Rectal smooth muscle tissue (tissue), 1 donor: ENCODE data around the gene HACD2.

Experiments
- H3K27ac ChIP-seq: one replicate; pipeline ENCODE4 v1.7.0; 2013; ENCODE audit warnings: low read depth, low read length, inconsistent platforms
- H3K27me3 ChIP-seq: one replicate; pipeline ENCODE4 v1.7.0; 2013; ENCODE audit warnings: low read length; ENCODE audit not compliant: control insufficient read depth, insufficient read depth
- H3K36me3 ChIP-seq: one replicate; pipeline ENCODE4 v1.7.0; 2013; ENCODE audit warnings: low read length; ENCODE audit not compliant: control insufficient read depth, insufficient read depth
- H3K4me1 ChIP-seq: one replicate; pipeline ENCODE4 v1.7.0; 2013; ENCODE audit warnings: low read length; ENCODE audit not compliant: control insufficient read depth, insufficient read depth
- H3K4me3 ChIP-seq: one replicate; pipeline ENCODE4 v1.7.0; 2013; ENCODE audit warnings: low read length
- H3K9ac ChIP-seq: one replicate; pipeline ENCODE4 v1.7.0; 2013; ENCODE audit warnings: low read length

The HACD2 gene

GRCh38 chr3:123481722-123482457 lies 103.0 kb downstream of the HACD2 start:
- Histone ChIP-seq H3K27ac (no peak overlapping the region), H3K4me3 (no peak overlapping the region), H3K4me1 (no peaks in the 10 kb centered on the region), H3K36me3 (no peaks in the 10 kb centered on the region), H3K27me3 (no peaks in the 10 kb centered on the region), H3K9ac (no peak overlapping the region)

DNA sequence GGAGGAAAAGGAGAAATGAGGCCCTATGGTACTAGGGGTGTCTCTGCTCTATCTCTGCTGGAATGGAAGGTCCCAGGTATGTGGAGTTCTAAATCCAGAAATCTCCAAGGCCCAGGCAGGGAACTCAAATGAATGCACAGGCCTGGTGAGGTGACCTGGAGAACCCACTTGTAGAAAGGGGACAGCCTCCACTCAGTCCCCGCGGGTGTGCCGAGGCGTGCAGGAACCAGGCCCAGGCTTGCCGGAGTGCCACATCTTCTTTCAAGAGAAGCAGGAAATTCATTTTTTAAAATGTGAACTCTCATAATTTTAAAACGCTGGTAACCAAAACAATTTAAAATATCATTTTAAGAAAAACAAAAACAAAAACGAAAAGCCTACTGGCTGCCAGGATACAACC lies 103.8 kb downstream of the HACD2 start:
- H3K36me3 ChIP-seq = no peaks in the 10 kb centered on the region
- no peaks in the 10 kb centered on the region for H3K27me3 ChIP-seq
- H3K4me3 ChIP-seq = no peak overlapping the region
- no peak overlapping the region for H3K9ac ChIP-seq
- H3K27ac ChIP-seq = no peak overlapping the region
- H3K4me1 ChIP-seq = no peaks in the 10 kb centered on the region

DNA sequence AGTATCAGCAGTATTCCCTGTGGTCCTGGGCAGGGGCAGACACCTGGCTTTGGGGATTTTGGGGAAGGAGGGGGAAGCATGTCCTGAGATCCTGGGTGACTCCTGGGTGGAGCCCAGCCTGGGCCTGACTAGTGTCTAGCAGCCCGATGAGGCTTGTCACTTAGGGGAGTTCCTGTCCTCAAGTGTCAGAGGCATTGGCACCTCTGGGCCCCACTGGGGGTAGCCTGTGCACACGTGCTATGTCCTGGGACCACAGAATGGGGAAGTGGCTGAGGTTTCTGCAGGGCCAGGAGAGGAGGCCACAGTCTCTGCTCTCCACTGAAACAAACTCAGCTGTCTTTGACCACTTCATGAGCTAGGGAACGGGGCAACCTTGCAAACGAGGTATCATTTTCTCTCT lies 104.4 kb downstream of the HACD2 start:
- Histone ChIP-seq H3K27ac (no peak overlapping the region), H3K4me1 (no peaks in the 10 kb centered on the region), H3K4me3 (no peak overlapping the region), H3K9ac (no peak overlapping the region), H3K27me3 (no peaks in the 10 kb centered on the region), H3K36me3 (no peaks in the 10 kb centered on the region)

DNA sequence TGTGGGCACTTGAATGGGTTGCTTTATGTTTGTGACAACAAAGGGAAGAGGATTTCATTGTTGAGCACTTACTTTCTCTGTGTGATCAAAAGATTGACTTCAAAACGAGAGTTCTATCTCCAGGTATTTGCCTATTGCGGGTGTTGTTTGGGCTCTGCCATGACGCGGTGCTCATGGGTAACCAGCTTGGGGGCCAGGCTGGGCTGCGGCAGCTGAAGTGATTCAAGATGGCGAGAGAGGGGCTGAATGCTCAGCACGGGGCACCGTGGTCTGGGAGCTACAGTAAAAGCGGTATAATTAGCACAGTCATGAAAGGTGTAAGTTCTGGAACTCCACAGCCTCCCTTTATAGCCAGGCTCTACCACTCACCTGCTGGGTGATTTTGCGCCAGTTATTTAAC lies 105.0 kb downstream of the HACD2 start:
- Histone ChIP-seq H3K27me3 (no peaks in the 10 kb centered on the region), H3K4me3 (no peak overlapping the region), H3K9ac (no peak overlapping the region), H3K27ac (no peak overlapping the region), H3K4me1 (no peaks in the 10 kb centered on the region), H3K36me3 (no peaks in the 10 kb centered on the region)

DNA sequence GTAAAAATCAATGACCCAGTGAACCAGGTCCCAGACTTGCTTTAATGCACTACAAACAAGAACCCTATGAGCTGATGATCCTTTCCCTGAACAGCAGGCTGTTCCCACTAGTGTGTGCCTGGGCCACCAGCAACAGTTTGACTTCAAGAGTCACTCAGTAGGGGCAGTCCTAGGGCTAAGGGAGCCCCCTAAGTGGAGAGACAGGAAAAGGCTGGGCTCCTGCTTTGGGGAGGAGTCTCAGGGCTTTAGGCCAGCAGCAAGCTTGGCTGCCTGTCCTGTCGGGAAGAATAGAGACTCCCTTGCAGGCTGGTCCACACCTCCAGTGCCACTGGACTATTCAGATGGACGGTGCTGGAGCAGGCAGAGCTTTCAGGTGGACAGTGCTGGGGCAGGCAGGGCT lies 106.5 kb downstream of the HACD2 start:
- no peaks in the 10 kb centered on the region for H3K36me3 ChIP-seq
- no peaks in the 10 kb centered on the region for H3K27me3 ChIP-seq
- H3K4me3 ChIP-seq = no peak overlapping the region
- no peak overlapping the region for H3K27ac ChIP-seq
- no peaks in the 10 kb centered on the region for H3K4me1 ChIP-seq
- H3K9ac ChIP-seq = no peak overlapping the region

GRCh38 chr3:123476967-123477750 lies 107.7 kb downstream of the HACD2 start:
- H3K9ac ChIP-seq = no peak overlapping the region
- H3K4me1 ChIP-seq = no peaks in the 10 kb centered on the region
- no peaks in the 10 kb centered on the region for H3K36me3 ChIP-seq
- H3K4me3 ChIP-seq = no peak overlapping the region
- no peaks in the 10 kb centered on the region for H3K27me3 ChIP-seq
- H3K27ac ChIP-seq = no peak overlapping the region

DNA sequence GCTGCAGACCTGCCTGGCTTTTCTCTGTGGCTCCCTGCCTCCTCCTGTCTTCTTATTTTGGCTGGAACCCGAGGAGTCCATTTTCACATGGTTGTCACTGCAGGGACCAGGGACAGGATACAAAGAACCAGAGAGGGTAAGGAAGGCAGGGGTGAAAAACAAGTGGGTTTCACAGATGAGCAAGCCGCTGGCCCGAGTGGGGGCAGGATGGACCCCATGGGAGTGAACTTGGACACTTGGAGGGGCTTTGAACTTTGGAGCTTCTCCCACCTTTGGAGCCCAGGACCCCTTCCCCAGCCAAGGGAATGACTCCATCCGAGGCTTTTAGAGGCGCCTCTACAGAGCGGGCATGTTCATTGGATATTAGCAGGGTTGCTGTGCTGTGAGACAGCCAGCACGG lies 109.1 kb downstream of the HACD2 start:
- Histone ChIP-seq H3K36me3 (no peaks in the 10 kb centered on the region), H3K27me3 (no peaks in the 10 kb centered on the region), H3K27ac (no peak overlapping the region)

GRCh38 chr3:123471106-123471505 lies 113.7 kb downstream of the HACD2 start:
- no peaks in the 10 kb centered on the region for H3K27me3 ChIP-seq
- H3K9ac ChIP-seq = no peak overlapping the region
- H3K4me1 ChIP-seq = no peaks in the 10 kb centered on the region
- H3K36me3 ChIP-seq = no peaks in the 10 kb centered on the region
- H3K27ac ChIP-seq = no peak overlapping the region
- H3K4me3 ChIP-seq = no peak overlapping the region

More for the DNA sequence above, 109.1 kb downstream of the HACD2 start:
- Histone ChIP-seq H3K4me1 (no peaks in the 10 kb centered on the region), H3K4me3 (no peak overlapping the region), H3K9ac (no peak overlapping the region)

- H3K36me3 ChIP-seq = no peaks in the 10 kb centered on the region
- H3K9ac ChIP-seq = no peak overlapping the region
- no peaks in the 10 kb centered on the region for H3K4me1 ChIP-seq
- no peak overlapping the region for H3K27ac ChIP-seq
- H3K4me3 ChIP-seq = no peak overlapping the region
- no peaks in the 10 kb centered on the region for H3K27me3 ChIP-seq
These were observed 115.4 kb downstream of the HACD2 start for GRCh38 chr3:123469323-123469995.

GRCh38 chr3:123467046-123467445 lies 117.8 kb downstream of the HACD2 start:
- H3K27ac ChIP-seq = no peak overlapping the region
- no peaks in the 10 kb centered on the region for H3K27me3 ChIP-seq
- no peaks in the 10 kb centered on the region for H3K4me1 ChIP-seq
- no peak overlapping the region for H3K4me3 ChIP-seq
- H3K9ac ChIP-seq = no peak overlapping the region
- H3K36me3 ChIP-seq = no peaks in the 10 kb centered on the region

- no peaks in the 10 kb centered on the region for H3K4me1 ChIP-seq
- no peaks in the 10 kb centered on the region for H3K27me3 ChIP-seq
- H3K36me3 ChIP-seq = no peaks in the 10 kb centered on the region
- no peak overlapping the region for H3K27ac ChIP-seq
- H3K9ac ChIP-seq = no peak overlapping the region
- no peak overlapping the region for H3K4me3 ChIP-seq
These were observed 120.6 kb downstream of the HACD2 start for GRCh38 chr3:123464211-123464610.

- Histone ChIP-seq H3K27me3 (no peaks in the 10 kb centered on the region), H3K4me1 (no peaks in the 10 kb centered on the region), H3K27ac (no peak overlapping the region), H3K36me3 (no peaks in the 10 kb centered on the region), H3K9ac (no peak overlapping the region), H3K4me3 (no peak overlapping the region)
These were observed 125.0 kb downstream of the HACD2 start for GRCh38 chr3:123459862-123460261.
